ENCODE data around the gene CDH8.
"Not testable (repeated sequence)": the region's sequence is repeated elsewhere in the genome, so short reads cannot be mapped to it uniquely, and the experiment has no call there.

Gene CDH8

GRCh38 chr16:61763013-61763412, 273.2 kb downstream of the CDH8 start:
- no peak for DNase-seq

GRCh38 chr16:61730997-61731396, 305.2 kb downstream of the CDH8 start:
- no peak for DNase-seq

GRCh38 chr16:61726701-61727100, 309.5 kb downstream of the CDH8 start:
- DNase-seq: no peak

GRCh38 chr16:61726125-61726524, 310.1 kb downstream of the CDH8 start:
- DNase-seq: no peak

GRCh38 chr16:61721544-61721943, 314.7 kb downstream of the CDH8 start:
- no peak for DNase-seq

- DNase-seq: no peak
These were observed 320.8 kb downstream of the CDH8 start for GRCh38 chr16:61715393-61715792.

- no peak for DNase-seq
These were observed 322.5 kb downstream of the CDH8 start for GRCh38 chr16:61713787-61714186.

- DNase-seq: not testable (repeated sequence)
These were observed 336.6 kb downstream of the CDH8 start for GRCh38 chr16:61699640-61700039.

- DNase-seq: no peak
These were observed 351.7 kb downstream of the CDH8 start for GRCh38 chr16:61684541-61684940.

GRCh38 chr16:61681673-61682072, 354.6 kb downstream of the CDH8 start:
- DNase-seq: no peak

- no peak for DNase-seq
These were observed 355.1 kb downstream of the CDH8 start for GRCh38 chr16:61681124-61681523.

GRCh38 chr16:61678182-61678581, 358.1 kb downstream of the CDH8 start:
- no peak for DNase-seq

GRCh38 chr16:61677776-61678175, 358.5 kb downstream of the CDH8 start:
- no peak for DNase-seq

GRCh38 chr16:61676740-61677139, 359.5 kb downstream of the CDH8 start:
- DNase-seq: no peak

GRCh38 chr16:61671161-61671560, 365.1 kb downstream of the CDH8 start:
- DNase-seq: no peak

GRCh38 chr16:61665512-61665911, 370.7 kb downstream of the CDH8 start:
- DNase-seq: no peak

GRCh38 chr16:61659936-61660335, 376.3 kb downstream of the CDH8 start:
- DNase-seq: no peak

- no peak for DNase-seq
These were observed 381.3 kb downstream of the CDH8 start for GRCh38 chr16:61654962-61655361.

GRCh38 chr16:61653544-61653943, 382.7 kb downstream of the CDH8 start:
- no peak for DNase-seq

- DNase-seq: no peak
These were observed 390.7 kb downstream of the CDH8 start for GRCh38 chr16:61645561-61645960.

- DNase-seq: no peak
These were observed 391.5 kb downstream of the CDH8 start for GRCh38 chr16:61644736-61645135.

GRCh38 chr16:61617219-61617783, 418.9 kb downstream of the CDH8 start:
- DNase-seq: no peak

- DNase-seq: no peak
These were observed 420.1 kb downstream of the CDH8 start for GRCh38 chr16:61616088-61616487.

- no peak for DNase-seq
These were observed 424.3 kb downstream of the CDH8 start for GRCh38 chr16:61611847-61612491.

GRCh38 chr16:61606581-61606980, 429.7 kb downstream of the CDH8 start:
- DNase-seq: no peak
